SK-N-SH treated with all-trans-retinoic acid at 6 μM for 48 hours (cell line): ENCODE data around the gene CAPN6.

Experiments
- ATAC-seq: fragments of 200-7000 bp; cut with Tn5 transposase; 3 replicates; pipeline ENCODE4 v1.9.1; 2020; ENCODE audit warnings: mild to moderate bottlenecking, moderate library complexity
- ARNTL ChIP-seq: fragments of 450-650 bp; formaldehyde crosslinking; IDR thresholded peaks from 2 replicates; pipeline ENCODE4 v1.5.0; 2020; ENCODE audit warnings: low read depth, mild to moderate bottlenecking, moderate library complexity, borderline replicate concordance
- BACH2 ChIP-seq: fragments of 250-450 bp; sonication (Bioruptor Pico); IDR thresholded peaks from 2 replicates; pipeline ENCODE4 v1.9.0; 2021; ENCODE audit warnings: mild to moderate bottlenecking, borderline replicate concordance
- CSDC2 ChIP-seq: fragments of 250-450 bp; sonication (Bioruptor Pico); IDR thresholded peaks from 2 replicates; pipeline ENCODE4 v1.5.0; 2020; ENCODE audit warnings: mild to moderate bottlenecking, moderate library complexity
- ESRRG ChIP-seq: fragments of 250-450 bp; sonication (Bioruptor Pico); IDR thresholded peaks from 2 replicates; pipeline ENCODE4 v1.6.1; 2021; ENCODE audit warnings: mild to moderate bottlenecking
- ISL1 ChIP-seq: fragments of 250-450 bp; sonication (Bioruptor Pico); IDR thresholded peaks from 2 replicates; pipeline ENCODE4 v2.1.2; 2022; ENCODE audit warnings: mild to moderate bottlenecking, moderate library complexity
- OSR1 ChIP-seq: fragments of 250-450 bp; sonication (Bioruptor Pico); IDR thresholded peaks from 2 replicates; pipeline ENCODE4 v1.8.0; 2022; ENCODE audit warnings: moderate library complexity, mild to moderate bottlenecking, inconsistent platforms
- PPARA ChIP-seq: fragments of 250-450 bp; sonication (Bioruptor Pico); IDR thresholded peaks from 2 replicates; pipeline ENCODE4 v1.5.0; 2020; ENCODE audit warnings: mild to moderate bottlenecking, borderline replicate concordance
- RARB ChIP-seq: fragments of 250-450 bp; sonication (Bioruptor Pico); IDR thresholded peaks from 2 replicates; pipeline ENCODE4 v1.8.0; 2021; ENCODE audit warnings: mild to moderate bottlenecking, moderate library complexity
- SNAI2 ChIP-seq: fragments of 250-450 bp; sonication (Bioruptor Pico); IDR thresholded peaks from 2 replicates; pipeline ENCODE4 v1.5.0; 2020; ENCODE audit warnings: mild to moderate bottlenecking, moderate library complexity
- TCF4 ChIP-seq: fragments of 250-450 bp; sonication (Bioruptor Pico); IDR thresholded peaks from 2 replicates; pipeline ENCODE4 v1.8.0; 2021; ENCODE audit warnings: mild to moderate bottlenecking, moderate library complexity, borderline replicate concordance
- ZC3H10 ChIP-seq: fragments of 250-450 bp; sonication (Bioruptor Pico); IDR thresholded peaks from 2 replicates; pipeline ENCODE4 v1.5.1; 2021; ENCODE audit warnings: mild to moderate bottlenecking, moderate library complexity
- ZFP30 ChIP-seq: fragments of 450-650 bp; formaldehyde crosslinking; IDR thresholded peaks from 2 replicates; pipeline ENCODE4 v1.5.0; 2022; ENCODE audit warnings: mild to moderate bottlenecking, moderate library complexity
- ZNF565 ChIP-seq: fragments of 450-650 bp; formaldehyde crosslinking; conservative IDR thresholded peaks from 2 replicates; pipeline ENCODE4 v1.5.0; 2020; ENCODE audit warnings: low read depth, mild to moderate bottlenecking, moderate library complexity
- ZNF70 ChIP-seq: fragments of 450-650 bp; formaldehyde crosslinking; IDR thresholded peaks from 2 replicates; pipeline ENCODE4 v1.5.0; 2020; ENCODE audit warnings: mild to moderate bottlenecking, moderate library complexity
- ZNF8 ChIP-seq: fragments of 450-650 bp; formaldehyde crosslinking; IDR thresholded peaks from 2 replicates; pipeline ENCODE4 v1.5.0; 2020; ENCODE audit warnings: mild to moderate bottlenecking, moderate library complexity
- TF ChIP-seq, protein P1 (sequence below): fragments of 250-450 bp; sonication (Bioruptor Pico); IDR thresholded peaks from 2 replicates; pipeline ENCODE4 v1.8.0; 2021; ENCODE audit warnings: low read depth, mild to moderate bottlenecking, moderate library complexity, borderline replicate concordance
- TF ChIP-seq, protein P2 (sequence below): fragments of 250-450 bp; sonication (Bioruptor Pico); IDR thresholded peaks from 2 replicates; pipeline ENCODE4 v1.5.1; 2021; ENCODE audit warnings: mild to moderate bottlenecking, moderate library complexity
- TF ChIP-seq, protein P3 (sequence below): fragments of 250-450 bp; sonication (Bioruptor Pico); IDR thresholded peaks from 2 replicates; pipeline ENCODE4 v1.5.1; 2020; ENCODE audit warnings: low read depth, mild to moderate bottlenecking, moderate library complexity
- TF ChIP-seq, protein P4 (sequence below): fragments of 250-450 bp; sonication (Bioruptor Pico); IDR thresholded peaks from 2 replicates; pipeline ENCODE4 v1.8.0; 2020; ENCODE audit warnings: mild to moderate bottlenecking, moderate library complexity, borderline replicate concordance
- TF ChIP-seq, protein P5 (sequence below): fragments of 250-450 bp; sonication (Bioruptor Pico); IDR thresholded peaks from 2 replicates; pipeline ENCODE4 v1.5.0; 2020; ENCODE audit warnings: mild to moderate bottlenecking, moderate library complexity

The CAPN6 gene, protein sequence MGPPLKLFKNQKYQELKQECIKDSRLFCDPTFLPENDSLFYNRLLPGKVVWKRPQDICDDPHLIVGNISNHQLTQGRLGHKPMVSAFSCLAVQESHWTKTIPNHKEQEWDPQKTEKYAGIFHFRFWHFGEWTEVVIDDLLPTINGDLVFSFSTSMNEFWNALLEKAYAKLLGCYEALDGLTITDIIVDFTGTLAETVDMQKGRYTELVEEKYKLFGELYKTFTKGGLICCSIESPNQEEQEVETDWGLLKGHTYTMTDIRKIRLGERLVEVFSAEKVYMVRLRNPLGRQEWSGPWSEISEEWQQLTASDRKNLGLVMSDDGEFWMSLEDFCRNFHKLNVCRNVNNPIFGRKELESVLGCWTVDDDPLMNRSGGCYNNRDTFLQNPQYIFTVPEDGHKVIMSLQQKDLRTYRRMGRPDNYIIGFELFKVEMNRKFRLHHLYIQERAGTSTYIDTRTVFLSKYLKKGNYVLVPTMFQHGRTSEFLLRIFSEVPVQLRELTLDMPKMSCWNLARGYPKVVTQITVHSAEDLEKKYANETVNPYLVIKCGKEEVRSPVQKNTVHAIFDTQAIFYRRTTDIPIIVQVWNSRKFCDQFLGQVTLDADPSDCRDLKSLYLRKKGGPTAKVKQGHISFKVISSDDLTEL

DNA sequence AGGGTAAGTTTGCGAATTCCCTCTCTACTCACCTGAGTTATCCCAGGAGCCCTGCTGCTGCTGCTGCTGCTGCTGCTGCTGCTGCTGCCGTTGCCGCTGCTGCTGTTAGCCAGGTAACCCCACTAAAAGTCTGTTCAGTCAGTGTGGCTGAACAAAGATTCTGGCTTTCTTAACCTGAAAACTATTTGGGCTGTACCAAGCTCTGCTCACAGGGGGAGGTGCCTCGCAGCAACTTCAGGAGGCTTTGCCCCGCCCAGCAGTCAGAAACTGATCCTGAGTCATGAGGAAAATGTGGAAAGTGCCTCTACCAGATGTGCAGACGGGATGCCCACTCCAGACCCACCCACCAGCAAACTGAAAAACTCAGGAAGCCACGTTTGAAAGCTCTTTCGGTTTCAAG is at the start of gene CAPN6:
TSS of gene CAPN6 (minus strand) at position 145 of the 400 bp plus-strand sequence. CDS start 6,547 bp downstream, outside the sequence.
- no peak for ATAC-seq
- no peak for TF ChIP-seq ZNF565 (CRISPR knock-in tag)
- TF ChIP-seq ZFP30 (CRISPR knock-in tag), result no peak
- TF ChIP-seq, protein P1, sequence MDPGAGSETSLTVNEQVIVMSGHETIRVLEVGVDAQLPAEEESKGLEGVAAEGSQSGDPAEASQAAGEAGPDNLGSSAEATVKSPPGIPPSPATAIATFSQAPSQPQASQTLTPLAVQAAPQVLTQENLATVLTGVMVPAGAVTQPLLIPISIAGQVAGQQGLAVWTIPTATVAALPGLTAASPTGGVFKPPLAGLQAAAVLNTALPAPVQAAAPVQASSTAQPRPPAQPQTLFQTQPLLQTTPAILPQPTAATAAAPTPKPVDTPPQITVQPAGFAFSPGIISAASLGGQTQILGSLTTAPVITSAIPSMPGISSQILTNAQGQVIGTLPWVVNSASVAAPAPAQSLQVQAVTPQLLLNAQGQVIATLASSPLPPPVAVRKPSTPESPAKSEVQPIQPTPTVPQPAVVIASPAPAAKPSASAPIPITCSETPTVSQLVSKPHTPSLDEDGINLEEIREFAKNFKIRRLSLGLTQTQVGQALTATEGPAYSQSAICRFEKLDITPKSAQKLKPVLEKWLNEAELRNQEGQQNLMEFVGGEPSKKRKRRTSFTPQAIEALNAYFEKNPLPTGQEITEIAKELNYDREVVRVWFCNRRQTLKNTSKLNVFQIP (CRISPR knock-in tag), result no peak
- no peak for TF ChIP-seq ISL1 (CRISPR knock-in tag)
- TF ChIP-seq, protein P2, sequence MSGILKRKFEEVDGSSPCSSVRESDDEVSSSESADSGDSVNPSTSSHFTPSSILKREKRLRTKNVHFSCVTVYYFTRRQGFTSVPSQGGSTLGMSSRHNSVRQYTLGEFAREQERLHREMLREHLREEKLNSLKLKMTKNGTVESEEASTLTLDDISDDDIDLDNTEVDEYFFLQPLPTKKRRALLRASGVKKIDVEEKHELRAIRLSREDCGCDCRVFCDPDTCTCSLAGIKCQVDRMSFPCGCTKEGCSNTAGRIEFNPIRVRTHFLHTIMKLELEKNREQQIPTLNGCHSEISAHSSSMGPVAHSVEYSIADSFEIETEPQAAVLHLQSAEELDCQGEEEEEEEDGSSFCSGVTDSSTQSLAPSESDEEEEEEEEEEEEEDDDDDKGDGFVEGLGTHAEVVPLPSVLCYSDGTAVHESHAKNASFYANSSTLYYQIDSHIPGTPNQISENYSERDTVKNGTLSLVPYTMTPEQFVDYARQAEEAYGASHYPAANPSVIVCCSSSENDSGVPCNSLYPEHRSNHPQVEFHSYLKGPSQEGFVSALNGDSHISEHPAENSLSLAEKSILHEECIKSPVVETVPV (CRISPR knock-in tag), result no peak
- TF ChIP-seq RARB, result no peak
- TF ChIP-seq PPARA (CRISPR knock-in tag), result no peak
- TF ChIP-seq, protein P3, sequence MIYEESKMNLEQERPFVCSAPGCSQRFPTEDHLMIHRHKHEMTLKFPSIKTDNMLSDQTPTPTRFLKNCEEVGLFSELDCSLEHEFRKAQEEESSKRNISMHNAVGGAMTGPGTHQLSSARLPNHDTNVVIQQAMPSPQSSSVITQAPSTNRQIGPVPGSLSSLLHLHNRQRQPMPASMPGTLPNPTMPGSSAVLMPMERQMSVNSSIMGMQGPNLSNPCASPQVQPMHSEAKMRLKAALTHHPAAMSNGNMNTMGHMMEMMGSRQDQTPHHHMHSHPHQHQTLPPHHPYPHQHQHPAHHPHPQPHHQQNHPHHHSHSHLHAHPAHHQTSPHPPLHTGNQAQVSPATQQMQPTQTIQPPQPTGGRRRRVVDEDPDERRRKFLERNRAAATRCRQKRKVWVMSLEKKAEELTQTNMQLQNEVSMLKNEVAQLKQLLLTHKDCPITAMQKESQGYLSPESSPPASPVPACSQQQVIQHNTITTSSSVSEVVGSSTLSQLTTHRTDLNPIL (CRISPR knock-in tag), result no peak
- no peak for TF ChIP-seq TCF4 (CRISPR knock-in tag)
- no peak for TF ChIP-seq ZNF8 (CRISPR knock-in tag)
- TF ChIP-seq ESRRG (CRISPR knock-in tag), result no peak
- no peak for TF ChIP-seq OSR1 (CRISPR knock-in tag)

DNA sequence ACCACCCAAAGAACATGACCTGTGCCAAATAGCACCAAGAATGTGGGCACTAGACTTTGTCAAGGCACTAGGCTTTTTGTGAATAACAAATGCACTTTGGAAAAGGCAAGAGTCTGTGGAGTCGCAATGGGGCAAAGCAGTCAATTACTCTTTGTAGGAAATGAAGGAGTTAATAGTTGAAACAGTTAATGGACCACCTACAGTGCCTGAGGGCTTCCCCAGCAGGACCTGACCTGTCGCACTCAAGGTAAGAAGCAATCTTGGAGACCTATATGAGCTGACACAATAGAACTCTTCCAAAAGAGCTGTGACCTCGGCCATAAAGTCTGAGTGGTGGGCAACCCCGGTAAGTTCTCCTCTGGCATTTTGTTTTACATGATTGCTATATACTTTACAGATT is 49.2 kb upstream of the CAPN6 start:
- TF ChIP-seq ISL1 (CRISPR knock-in tag) (no peak), CSDC2 (CRISPR knock-in tag) (no peak), ZFP30 (CRISPR knock-in tag) (no peak), SNAI2 (CRISPR knock-in tag) (no peak), TCF4 (CRISPR knock-in tag) (no peak), ZNF70 (CRISPR knock-in tag) (no peak), RARB (no peak), ZC3H10 (CRISPR knock-in tag) (no peak), PPARA (CRISPR knock-in tag) (no peak)
- TF ChIP-seq, protein P4, sequence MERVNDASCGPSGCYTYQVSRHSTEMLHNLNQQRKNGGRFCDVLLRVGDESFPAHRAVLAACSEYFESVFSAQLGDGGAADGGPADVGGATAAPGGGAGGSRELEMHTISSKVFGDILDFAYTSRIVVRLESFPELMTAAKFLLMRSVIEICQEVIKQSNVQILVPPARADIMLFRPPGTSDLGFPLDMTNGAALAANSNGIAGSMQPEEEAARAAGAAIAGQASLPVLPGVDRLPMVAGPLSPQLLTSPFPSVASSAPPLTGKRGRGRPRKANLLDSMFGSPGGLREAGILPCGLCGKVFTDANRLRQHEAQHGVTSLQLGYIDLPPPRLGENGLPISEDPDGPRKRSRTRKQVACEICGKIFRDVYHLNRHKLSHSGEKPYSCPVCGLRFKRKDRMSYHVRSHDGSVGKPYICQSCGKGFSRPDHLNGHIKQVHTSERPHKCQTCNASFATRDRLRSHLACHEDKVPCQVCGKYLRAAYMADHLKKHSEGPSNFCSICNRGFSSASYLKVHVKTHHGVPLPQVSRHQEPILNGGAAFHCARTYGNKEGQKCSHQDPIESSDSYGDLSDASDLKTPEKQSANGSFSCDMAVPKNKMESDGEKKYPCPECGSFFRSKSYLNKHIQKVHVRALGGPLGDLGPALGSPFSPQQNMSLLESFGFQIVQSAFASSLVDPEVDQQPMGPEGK, result no peak
- TF ChIP-seq, protein P5, sequence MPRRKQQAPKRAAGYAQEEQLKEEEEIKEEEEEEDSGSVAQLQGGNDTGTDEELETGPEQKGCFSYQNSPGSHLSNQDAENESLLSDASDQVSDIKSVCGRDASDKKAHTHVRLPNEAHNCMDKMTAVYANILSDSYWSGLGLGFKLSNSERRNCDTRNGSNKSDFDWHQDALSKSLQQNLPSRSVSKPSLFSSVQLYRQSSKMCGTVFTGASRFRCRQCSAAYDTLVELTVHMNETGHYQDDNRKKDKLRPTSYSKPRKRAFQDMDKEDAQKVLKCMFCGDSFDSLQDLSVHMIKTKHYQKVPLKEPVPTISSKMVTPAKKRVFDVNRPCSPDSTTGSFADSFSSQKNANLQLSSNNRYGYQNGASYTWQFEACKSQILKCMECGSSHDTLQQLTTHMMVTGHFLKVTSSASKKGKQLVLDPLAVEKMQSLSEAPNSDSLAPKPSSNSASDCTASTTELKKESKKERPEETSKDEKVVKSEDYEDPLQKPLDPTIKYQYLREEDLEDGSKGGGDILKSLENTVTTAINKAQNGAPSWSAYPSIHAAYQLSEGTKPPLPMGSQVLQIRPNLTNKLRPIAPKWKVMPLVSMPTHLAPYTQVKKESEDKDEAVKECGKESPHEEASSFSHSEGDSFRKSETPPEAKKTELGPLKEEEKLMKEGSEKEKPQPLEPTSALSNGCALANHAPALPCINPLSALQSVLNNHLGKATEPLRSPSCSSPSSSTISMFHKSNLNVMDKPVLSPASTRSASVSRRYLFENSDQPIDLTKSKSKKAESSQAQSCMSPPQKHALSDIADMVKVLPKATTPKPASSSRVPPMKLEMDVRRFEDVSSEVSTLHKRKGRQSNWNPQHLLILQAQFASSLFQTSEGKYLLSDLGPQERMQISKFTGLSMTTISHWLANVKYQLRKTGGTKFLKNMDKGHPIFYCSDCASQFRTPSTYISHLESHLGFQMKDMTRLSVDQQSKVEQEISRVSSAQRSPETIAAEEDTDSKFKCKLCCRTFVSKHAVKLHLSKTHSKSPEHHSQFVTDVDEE (CRISPR knock-in tag), result no peak
- TF ChIP-seq, all 23 proteins: peak for 0
- ATAC-seq, result no peak

DNA sequence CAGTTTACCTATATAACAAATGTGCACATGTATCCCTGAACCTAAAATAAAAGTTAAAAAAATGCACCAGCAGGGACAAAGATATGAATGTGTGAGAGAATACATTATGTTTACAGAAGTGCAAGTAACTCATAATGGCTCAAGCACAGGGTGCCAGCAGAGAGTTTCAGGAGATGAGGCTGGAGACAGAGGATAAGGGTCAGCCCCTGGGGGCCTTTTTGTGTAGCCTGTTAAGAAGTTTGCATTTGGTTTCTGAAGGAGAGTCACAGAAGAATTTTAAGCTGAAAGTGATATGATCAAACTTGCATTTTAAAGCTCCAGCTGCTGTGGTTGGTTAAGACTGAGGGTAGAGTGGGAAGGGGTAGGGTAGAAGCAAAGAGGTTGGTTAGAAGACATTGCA is 48.6 kb upstream of the CAPN6 start:
- no peak for ATAC-seq
- TF ChIP-seq, protein P5 (CRISPR knock-in tag), result no peak
- TF ChIP-seq ARNTL (CRISPR knock-in tag), result no peak
- TF ChIP-seq TCF4 (CRISPR knock-in tag), result no peak
- no peak for TF ChIP-seq OSR1 (CRISPR knock-in tag)
- no peak for TF ChIP-seq ISL1 (CRISPR knock-in tag)
- TF ChIP-seq ZNF565 (CRISPR knock-in tag), result no peak
- no peak for TF ChIP-seq ZC3H10 (CRISPR knock-in tag)
- no peak for TF ChIP-seq BACH2 (CRISPR knock-in tag)
- TF ChIP-seq, protein P4, result no peak
- no peak for TF ChIP-seq ZNF8 (CRISPR knock-in tag)
- TF ChIP-seq ESRRG (CRISPR knock-in tag), result no peak
